IMR-90 (cell line): ENCODE data around the gene KIF20A. TPM values are rescaled to one million over a fixed set of nuclear protein-coding genes. Genes with fewer than 3 reads are reported as not detected.

Experiments
- ATAC-seq: fragments of 200-7000 bp; cut with Tn5 transposase; 2 replicates; pipeline ENCODE4 v1.9.1; 2020; ENCODE audit warnings: low read depth, mild to moderate bottlenecking, moderate library complexity
- BruUV-seq: library from RNA; stranded (reverse); fragments of 400-500 nt; replicated peaks from 2 replicates; lab custom pipeline; 2021; lab: Mats Ljungman, UMichigan
- CTCF ChIA-PET: fragments of 300-600 bp; formaldehyde crosslinking; extraction: SDS; loops from one replicate; lab custom pipeline; 2021; ENCODE audit warnings: antibody characterized with exemption; lab: Yijun Ruan, JAX
- POLR2A ChIA-PET: fragments of 300-600 bp; sonication (Branson Sonifier 250); formaldehyde crosslinking; loops from one replicate; lab custom pipeline; 2022; ENCODE audit warnings: antibody characterized with exemption; ENCODE audit not compliant: unreplicated experiment; lab: Charles Lee
- DNase-seq: peaks from one replicate; pipeline ENCODE4 v3.0.0; 2013
- H2AFZ ChIP-seq: replicated peaks from 2 replicates; pipeline ENCODE3; 2013; ENCODE audit warnings: low read length, mild to moderate bottlenecking; ENCODE audit not compliant: poor library complexity
- H2AK5ac ChIP-seq: 2 replicates; pipeline ENCODE4 v1.6.1; 2013; ENCODE audit warnings: low read depth, low read length, inconsistent platforms
- H2AK9ac ChIP-seq: replicated peaks from 2 replicates; pipeline ENCODE3; 2013; ENCODE audit warnings: mild to moderate bottlenecking, low read depth, low read length, moderate library complexity; ENCODE audit not compliant: poor library complexity
- H2BK120ac ChIP-seq: 2 replicates; pipeline ENCODE4 v1.6.1; 2013; ENCODE audit warnings: low read depth, low read length, inconsistent platforms
- H2BK15ac ChIP-seq: 3 replicates; pipeline ENCODE4 v1.6.1; 2013; ENCODE audit warnings: low read depth, low read length, inconsistent platforms
- H2BK20ac ChIP-seq: 2 replicates; pipeline ENCODE4 v1.6.1; 2013; ENCODE audit warnings: low read depth, mild to moderate bottlenecking, inconsistent platforms, low read length, moderate library complexity
- H2BK5ac ChIP-seq: 2 replicates; pipeline ENCODE4 v1.6.1; 2013; ENCODE audit warnings: mild to moderate bottlenecking, low read depth, low read length, inconsistent platforms; ENCODE audit not compliant: poor library complexity, severe bottlenecking
- H3K14ac ChIP-seq: replicated peaks from 2 replicates; pipeline ENCODE4 v1.6.1; 2013; ENCODE audit warnings: low read depth, low read length, inconsistent platforms
- H3K18ac ChIP-seq: 2 replicates; pipeline ENCODE4 v1.6.1; 2013; ENCODE audit warnings: low read depth, low read length, control low read depth
- H3K23ac ChIP-seq: 2 replicates; pipeline ENCODE4 v1.6.1; 2013; ENCODE audit warnings: low read depth, low read length, inconsistent platforms
- H3K27ac ChIP-seq: 2 replicates; pipeline ENCODE4 v1.5.1; 2013; ENCODE audit warnings: mild to moderate bottlenecking, control low read depth, low read length; ENCODE audit not compliant: insufficient read depth
- H3K27me3 ChIP-seq: 2 replicates; pipeline ENCODE4 v1.6.1; 2013; ENCODE audit warnings: low read length; ENCODE audit not compliant: control insufficient read depth, insufficient read depth
- H3K36me3 ChIP-seq: 2 replicates; pipeline ENCODE4 v1.6.1; 2013; ENCODE audit warnings: low read length, mixed read lengths; ENCODE audit not compliant: control insufficient read depth, insufficient read depth
- H3K4ac ChIP-seq: 2 replicates; pipeline ENCODE4 v1.6.1; 2013; ENCODE audit warnings: low read depth, low read length, inconsistent platforms
- H3K4me1 ChIP-seq: 2 replicates; pipeline ENCODE4 v1.6.1; 2013; ENCODE audit warnings: low read length, mixed read lengths; ENCODE audit not compliant: control insufficient read depth, insufficient read depth
- H3K4me2 ChIP-seq: 2 replicates; pipeline ENCODE4 v1.6.1; 2013; ENCODE audit warnings: low read depth, mild to moderate bottlenecking, control low read depth, low read length, moderate library complexity
- H3K4me3 ChIP-seq: 2 replicates; pipeline ENCODE4 v1.5.1; 2013; ENCODE audit warnings: low read depth, mild to moderate bottlenecking, control low read depth, low read length, moderate library complexity; ENCODE audit not compliant: insufficient read depth
- H3K56ac ChIP-seq: 2 replicates; pipeline ENCODE4 v1.6.1; 2013; ENCODE audit warnings: low read length, inconsistent platforms; ENCODE audit not compliant: insufficient read depth; ENCODE audit errors: extremely low read depth
- H3K79me1 ChIP-seq, 2 experiments: 2 replicates each; pipeline ENCODE4 v1.6.1; 2013; ENCODE audit warnings: low read length in 2 of 2, inconsistent platforms in 1 of 2, low read depth in 1 of 2
- H3K9ac ChIP-seq: 2 replicates; pipeline ENCODE4 v1.6.1; 2013; ENCODE audit warnings: low read depth, low read length, control low read depth
- H3K9me1 ChIP-seq: 2 replicates; pipeline ENCODE4 v1.6.1; 2013; ENCODE audit warnings: low read length, inconsistent platforms; ENCODE audit not compliant: insufficient read depth
- H3K9me3 ChIP-seq: 2 replicates; pipeline ENCODE4 v1.6.1; 2013; ENCODE audit warnings: low read length; ENCODE audit not compliant: control insufficient read depth, insufficient read depth
- H4K20me1 ChIP-seq: 2 replicates; pipeline ENCODE4 v1.6.1; 2013; ENCODE audit warnings: low read length, inconsistent platforms; ENCODE audit not compliant: insufficient read depth
- H4K5ac ChIP-seq: 2 replicates; pipeline ENCODE4 v1.6.1; 2013; ENCODE audit warnings: mild to moderate bottlenecking, low read depth, low read length, control low read depth
- H4K8ac ChIP-seq, 2 experiments: 2 replicates each; pipeline ENCODE4 v1.6.1; 2013; ENCODE audit warnings: low read depth in 2 of 2, low read length in 2 of 2, control low read depth in 1 of 2, inconsistent platforms in 1 of 2
- H4K91ac ChIP-seq: 2 replicates; pipeline ENCODE4 v1.6.1; 2013; ENCODE audit warnings: low read depth, low read length, inconsistent platforms; ENCODE audit not compliant: insufficient read depth
- ELK1 ChIP-seq: fragments of 150-350 bp; IDR thresholded peaks from 2 replicates; pipeline ENCODE4 v1.6.1; 2016; ENCODE audit warnings: low read depth, mild to moderate bottlenecking, low read length, moderate library complexity, borderline replicate concordance
- FOS ChIP-seq: fragments of 150-350 bp; IDR thresholded peaks from 2 replicates; pipeline ENCODE4 v1.6.1; 2016; ENCODE audit warnings: low read depth, low read length
- MAFK ChIP-seq: IDR thresholded peaks from 2 replicates; pipeline ENCODE4 v1.6.1; 2012; ENCODE audit warnings: low read depth, low read length, improper control_type of control experiment
- MAZ ChIP-seq: IDR thresholded peaks from 2 replicates; pipeline ENCODE4 v1.6.1; 2012; ENCODE audit warnings: low read depth, mild to moderate bottlenecking, low read length, improper control_type of control experiment, moderate library complexity, borderline replicate concordance
- MXI1 ChIP-seq: IDR thresholded peaks from 2 replicates; pipeline ENCODE4 v1.6.1; 2012; ENCODE audit warnings: low read depth, mild to moderate bottlenecking, low read length, moderate library complexity, borderline replicate concordance
- NFE2L2 ChIP-seq: fragments of 150-350 bp; IDR thresholded peaks from 2 replicates; pipeline ENCODE4 v1.6.1; 2016; ENCODE audit warnings: low read depth, mild to moderate bottlenecking, low read length
- USF2 ChIP-seq: fragments of 150-350 bp; IDR thresholded peaks from 2 replicates; pipeline ENCODE4 v1.6.1; 2017; ENCODE audit warnings: mild to moderate bottlenecking, antibody characterized with exemption, low read length, low read depth
- whole genome bisulfite sequencing, 2 experiments: methylation state at CpG; one replicate each; pipeline versions ENCODE4 v1.1.5 to v1.1.7; 2013; ENCODE audit warnings: missing lambda C conversion rate in 2 of 2; ENCODE audit not compliant: insufficient read length in 1 of 2; ENCODE audit errors: extremely low coverage in 2 of 2; 5-methylcytosine and 5-hydroxymethylcytosine counted together
- dilution Hi-C: fragments of 300-500 bp; cut with HindIII; formaldehyde crosslinking; loops from one replicate; pipeline ENCODE4 v1.14.3; 2018; ENCODE audit warnings: low sequenced_read_pairs; ENCODE audit not compliant: unreplicated experiment
- in situ Hi-C: fragments of 300-500 bp; cut with MboI; formaldehyde crosslinking; loops from 3 replicates; pipeline ENCODE4 v1.14.3; 2019; ENCODE audit warnings: low sequenced_read_pairs, inconsistent platforms, mixed read lengths
- intact Hi-C: fragments of 100-400 bp; cut with micrococcal nuclease; formaldehyde crosslinking; loops from 2 replicates; pipeline ENCODE4 v1.10.0; 2022
- polyA plus RNA-seq, 3 experiments: library from polyadenylated mRNA; depleted of rRNA; stranded (reverse); fragments of >200 nt; gene quantifications; 2 replicates each; pipeline ENCODE4 v1.2.3, GENCODE V29; 2012; ENCODE audit warnings: low replicate concordance in 1 of 3
- total RNA-seq: library from RNA; depleted of rRNA; stranded (reverse); fragments of >200 nt; gene quantifications from 2 replicates; pipeline ENCODE4 v1.2.3, GENCODE V29; 2012

Gene KIF20A
- total and polyA plus RNA-seq, 2 of the 4 experiments (the other 2 are of a cell fraction), result 42.0 to 106 TPM

DNA sequence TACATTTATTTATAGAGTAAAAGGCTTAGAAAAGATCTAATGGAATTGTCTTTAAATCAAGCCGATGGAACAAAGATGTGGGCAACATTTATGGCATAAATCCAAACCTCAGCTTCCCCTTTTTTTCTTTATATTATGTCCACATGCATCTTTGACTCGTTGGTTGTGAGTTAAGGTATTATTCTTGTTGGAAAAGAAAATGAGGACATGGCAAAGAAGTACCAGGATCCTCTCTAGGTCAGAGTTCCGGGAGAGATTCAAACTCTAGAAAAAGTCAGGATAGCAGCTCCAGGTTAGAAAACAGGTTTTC is 39.2 kb upstream of the KIF20A start (continued):
- TF ChIP-seq USF2 (no peak), MXI1 (no peak), FOS (no peak), NFE2L2 (no peak), MAZ (no peak), MAFK (no peak)

DNA sequence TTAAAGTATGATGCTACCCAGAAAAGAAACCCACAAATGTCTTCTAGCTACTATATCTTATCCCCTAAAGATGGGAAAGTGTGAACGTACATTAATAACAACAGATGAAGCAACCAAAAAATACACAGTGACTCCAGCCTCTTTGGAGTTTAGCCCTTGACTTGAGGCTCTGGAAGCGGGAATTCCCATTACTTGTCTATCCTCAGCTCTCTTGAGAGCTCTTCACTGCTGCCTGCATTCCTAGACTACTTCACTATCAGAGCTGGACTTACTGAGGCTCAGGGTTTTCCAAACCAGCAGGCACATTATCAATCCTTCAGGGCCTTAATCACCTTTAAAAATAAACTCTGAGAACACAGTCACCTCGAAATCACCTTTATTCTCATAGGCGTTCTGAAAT is 38.6 kb upstream of the KIF20A start:
- dilution Hi-C loops (no loop called here), intact Hi-C loops (no loop called here), in situ Hi-C loops (loop anchor here (25.0 kb wide), 2 partner anchors 103 to 503 kb away; partner anchors contain the start of gene FAM13B)
- Histone ChIP-seq H2AK9ac (no peak overlapping the region), H3K18ac (no peak overlapping the region), H3K79me1 (no peaks in the 10 kb centered on the region), H3K9ac (no peak overlapping the region), H3K23ac (no peak overlapping the region), H2BK120ac (no peak overlapping the region), H2BK20ac (no peak overlapping the region), H3K14ac (no peak overlapping the region), H4K5ac (no peak overlapping the region), H4K91ac (no peak overlapping the region), H3K27ac (no peak overlapping the region), H3K4me3 (no peak overlapping the region), H2BK5ac (no peak overlapping the region), H3K4me1 (no peaks in the 10 kb centered on the region), H2BK15ac (no peak overlapping the region), H2AK5ac (no peak overlapping the region), H4K20me1 (no peaks in the 10 kb centered on the region), H2AFZ (no peak overlapping the region), H3K36me3 (no peaks in the 10 kb centered on the region), H3K27me3 (no peaks in the 10 kb centered on the region; the same call in 1 of the 2 replicates), H3K4me2 (no peak overlapping the region), H4K8ac (no peak overlapping the region), H3K56ac (no peak overlapping the region), H3K4ac (no peak overlapping the region), H3K9me1 (no peaks in the 10 kb centered on the region), H3K9me3 (no peaks in the 10 kb centered on the region)
- TF ChIP-seq FOS (no peak), ELK1 (no peak)
- BruUV-seq, result no TSS peak
- ChIA-PET CTCF (interaction anchor here (0.6 to 1.0 kb wide), 2 partner anchors 37 to 105 kb away, joined by 3 read pairs; no protein-coding TSS in a partner anchor), POLR2A (no interaction called here)
- DNase-seq (no peak), ATAC-seq (no peak)
- 63% methylated on average over 1 of the region's 4 CpGs; no CpG with 5 or more reads in 1 of the 2 experiments for WGBS, 2 experiments
